Stomach (tissue), 4 donors: ENCODE data around the gene ANKRD33B.

Experiments used
- POLR2A ChIP-seq, 4 donors: fragments of 450-650 bp; IDR thresholded peaks; one replicate each; pipeline ENCODE4 v1.6.1; 2016; ENCODE audit warnings: antibody characterized with exemption in 4 of 4, control low read depth in 2 of 4, mild to moderate bottlenecking in 1 of 4, moderate library complexity in 1 of 4
- TF ChIP-seq, protein P1 (sequence below), 7 experiments: fragments of 450-650 bp in 4 of 7; fragments of 200-600 bp in 3 of 7; sonication (generic) in 3 of 7; IDR thresholded peaks; one replicate each; pipeline ENCODE4 v1.5.1; 2016 to 2019; ENCODE audit warnings: antibody characterized with exemption in 7 of 7, control low read depth in 2 of 7, mild to moderate bottlenecking in 1 of 7

- TF ChIP-seq, protein P1, sequence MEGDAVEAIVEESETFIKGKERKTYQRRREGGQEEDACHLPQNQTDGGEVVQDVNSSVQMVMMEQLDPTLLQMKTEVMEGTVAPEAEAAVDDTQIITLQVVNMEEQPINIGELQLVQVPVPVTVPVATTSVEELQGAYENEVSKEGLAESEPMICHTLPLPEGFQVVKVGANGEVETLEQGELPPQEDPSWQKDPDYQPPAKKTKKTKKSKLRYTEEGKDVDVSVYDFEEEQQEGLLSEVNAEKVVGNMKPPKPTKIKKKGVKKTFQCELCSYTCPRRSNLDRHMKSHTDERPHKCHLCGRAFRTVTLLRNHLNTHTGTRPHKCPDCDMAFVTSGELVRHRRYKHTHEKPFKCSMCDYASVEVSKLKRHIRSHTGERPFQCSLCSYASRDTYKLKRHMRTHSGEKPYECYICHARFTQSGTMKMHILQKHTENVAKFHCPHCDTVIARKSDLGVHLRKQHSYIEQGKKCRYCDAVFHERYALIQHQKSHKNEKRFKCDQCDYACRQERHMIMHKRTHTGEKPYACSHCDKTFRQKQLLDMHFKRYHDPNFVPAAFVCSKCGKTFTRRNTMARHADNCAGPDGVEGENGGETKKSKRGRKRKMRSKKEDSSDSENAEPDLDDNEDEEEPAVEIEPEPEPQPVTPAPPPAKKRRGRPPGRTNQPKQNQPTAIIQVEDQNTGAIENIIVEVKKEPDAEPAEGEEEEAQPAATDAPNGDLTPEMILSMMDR (IDR thresholded peaks at IDR 0.05) = no peak
- no peak for TF ChIP-seq POLR2A (IDR thresholded peaks at IDR 0.05)
Measured at GRCh38 chr5:10591159-10591558, 27.3 kb downstream of the ANKRD33B start.
